Right lung (tissue), 5 donors: ENCODE measurements around the gene SP2. TPM values are rescaled to one million over a fixed set of nuclear protein-coding genes. Genes with fewer than 3 reads are reported as not detected.
"Not testable (repeated sequence)": the region's sequence is repeated elsewhere in the genome, so short reads cannot be mapped to it uniquely, and the experiment has no call there.

ENCODE experiments used
- DNase-seq, 2 donors: peaks; one replicate each; pipeline ENCODE4 v3.0.0-alpha.2; 2013
- polyA plus RNA-seq, 5 donors: library from polyadenylated mRNA; unstranded; fragments of 120-200 nt; gene quantifications; one replicate each; pipeline versions ENCODE4 v1.2.1 to v1.2.3, GENCODE V29; 2013; ENCODE audit warnings: inconsistent platforms in 1 of 5, low replicate concordance in 1 of 5; ENCODE audit not compliant: insufficient read length in 5 of 5, insufficient read depth in 1 of 5

Gene SP2
- polyA plus RNA-seq, 5 donors, result 19.9 to 24.5 (median 21.0) TPM

DNA sequence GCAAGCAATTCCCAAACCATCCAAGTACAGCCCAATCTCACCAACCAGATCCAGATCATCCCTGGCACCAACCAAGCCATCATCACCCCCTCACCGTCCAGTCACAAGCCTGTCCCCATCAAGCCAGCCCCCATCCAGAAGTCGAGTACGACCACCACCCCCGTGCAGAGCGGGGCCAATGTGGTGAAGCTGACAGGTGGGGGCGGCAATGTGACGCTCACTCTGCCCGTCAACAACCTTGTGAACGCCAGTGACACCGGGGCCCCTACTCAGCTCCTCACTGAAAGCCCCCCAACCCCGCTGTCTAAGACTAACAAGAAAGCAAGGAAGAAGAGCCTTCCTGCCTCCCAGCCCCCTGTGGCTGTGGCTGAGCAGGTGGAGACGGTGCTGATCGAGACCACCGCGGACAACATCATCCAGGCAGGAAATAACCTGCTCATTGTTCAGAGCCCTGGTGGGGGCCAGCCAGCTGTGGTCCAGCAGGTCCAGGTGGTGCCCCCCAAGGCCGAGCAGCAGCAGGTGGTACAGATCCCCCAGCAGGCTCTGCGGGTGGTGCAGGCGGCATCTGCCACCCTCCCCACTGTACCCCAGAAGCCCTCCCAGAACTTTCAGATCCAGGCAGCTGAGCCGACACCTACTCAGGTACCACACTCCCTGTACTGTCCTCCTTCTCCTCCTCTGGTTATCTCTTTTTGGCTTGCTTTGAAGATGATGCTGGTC, 20.6 kb downstream of the SP2 start:
- no peak for DNase-seq

DNA sequence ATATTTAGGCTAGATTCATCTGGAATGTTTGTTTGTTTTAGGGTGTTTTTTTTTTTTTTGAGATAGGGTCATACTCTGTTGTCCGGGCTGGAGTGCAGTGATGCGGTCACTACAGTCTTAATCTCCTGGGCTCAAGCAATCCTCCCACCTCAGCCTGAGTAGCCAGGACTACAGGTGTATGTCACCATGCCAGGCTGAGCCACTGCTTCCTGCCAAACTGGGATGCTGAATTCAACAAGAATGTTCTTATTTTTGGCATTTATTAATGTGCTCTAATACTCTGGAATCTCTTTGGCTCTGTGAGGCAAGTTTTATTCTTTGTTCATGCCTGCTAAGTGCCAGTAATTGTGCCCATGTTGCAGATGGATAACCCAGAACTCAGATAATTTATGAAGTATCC, 21.5 kb downstream of the SP2 start:
- no peak for DNase-seq

DNA sequence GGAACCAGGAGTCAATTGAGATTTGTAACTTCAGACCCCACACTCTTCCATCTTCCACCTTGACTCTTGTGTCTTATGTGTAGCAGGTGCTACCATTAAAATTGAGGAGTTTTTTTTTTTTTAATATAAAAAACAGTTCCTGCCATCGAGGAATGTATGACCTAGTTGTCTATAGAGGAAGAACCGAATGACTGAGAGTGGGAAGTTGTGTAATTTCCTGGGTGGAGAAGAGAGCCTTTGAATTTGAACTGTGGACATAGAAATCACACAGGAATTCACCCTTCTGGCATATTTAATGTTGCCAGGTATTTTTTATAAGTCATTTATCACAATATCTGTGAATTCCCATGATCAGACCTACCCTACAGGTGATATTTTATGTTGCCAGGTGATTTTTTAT, 22.0 kb downstream of the SP2 start:
- DNase-seq, result no peak

DNA sequence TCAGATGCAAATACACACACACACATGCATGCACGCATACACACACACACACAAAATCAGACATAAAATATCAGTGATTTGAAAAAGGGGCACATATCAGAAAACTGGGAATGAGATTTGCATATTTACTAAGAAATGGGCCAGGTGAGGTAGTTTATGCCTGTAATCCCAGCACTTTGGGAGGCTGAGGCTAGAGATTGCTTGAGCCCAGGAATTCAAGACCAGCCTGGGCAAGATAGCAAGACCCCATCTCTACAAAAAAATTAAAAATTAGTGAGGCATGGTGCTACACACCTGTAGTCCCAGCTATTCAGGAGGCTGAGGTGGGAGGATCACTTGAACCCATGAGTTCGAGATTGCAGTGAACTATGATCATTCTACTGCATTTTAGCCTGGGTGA, 23.0 kb downstream of the SP2 start:
- DNase-seq, result no peak

DNA sequence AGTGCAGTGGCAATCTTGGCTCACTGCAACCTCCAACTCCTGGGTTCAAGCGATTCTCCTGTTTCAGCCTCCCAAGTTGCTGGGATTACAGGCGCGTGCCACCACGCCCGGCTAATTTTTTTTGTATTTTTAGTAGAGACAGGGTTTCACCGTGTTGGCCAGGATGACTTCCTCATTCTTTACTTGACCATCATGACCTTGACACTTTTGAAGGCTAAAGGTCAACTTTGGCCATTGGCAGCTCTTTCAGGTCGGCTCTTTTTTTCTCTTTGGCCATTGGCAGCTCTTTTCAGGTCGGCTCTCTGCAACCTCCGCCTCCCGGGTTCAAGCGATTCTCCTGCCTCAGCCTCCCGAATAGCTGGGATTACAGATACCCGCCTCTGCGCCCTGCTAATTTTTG, 23.9 kb downstream of the SP2 start:
- not testable (repeated sequence) for DNase-seq

DNA sequence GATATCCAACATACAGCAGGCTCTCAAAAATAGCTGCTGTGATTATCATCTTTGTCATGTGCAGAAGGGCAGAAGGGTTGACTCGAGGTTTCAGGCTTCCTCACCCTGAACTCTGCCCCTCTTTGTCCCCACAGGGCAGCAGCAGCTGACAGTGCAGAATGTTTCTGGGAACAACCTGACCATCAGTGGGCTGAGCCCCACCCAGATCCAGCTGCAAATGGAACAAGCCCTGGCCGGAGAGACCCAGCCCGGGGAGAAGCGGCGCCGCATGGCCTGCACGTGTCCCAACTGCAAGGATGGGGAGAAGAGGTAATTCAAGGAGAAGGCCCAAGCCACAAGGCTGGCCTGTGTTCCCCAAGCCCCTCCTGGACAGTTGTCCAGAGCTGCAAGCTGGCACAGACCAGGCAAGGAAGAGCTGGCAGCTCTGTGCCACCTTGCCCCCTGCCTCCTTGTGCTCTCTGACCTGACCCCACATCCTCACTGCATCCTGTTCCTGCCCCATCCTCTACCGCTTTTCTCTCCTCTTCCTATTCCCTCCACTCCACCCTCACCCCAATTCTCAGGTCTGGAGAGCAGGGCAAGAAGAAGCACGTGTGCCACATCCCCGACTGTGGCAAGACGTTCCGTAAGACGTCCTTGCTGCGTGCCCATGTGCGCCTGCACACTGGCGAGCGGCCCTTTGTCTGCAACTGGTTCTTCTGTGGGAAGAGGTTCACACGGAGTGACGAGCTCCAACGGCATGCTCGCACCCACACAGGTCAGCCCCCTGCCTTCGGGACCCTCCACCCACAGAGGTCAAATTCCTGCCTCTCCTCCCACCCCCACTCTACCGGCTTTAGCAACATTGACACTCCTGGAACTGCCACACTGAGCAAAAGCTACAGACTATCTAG, 29.0 kb downstream of the SP2 start:
- DNase-seq, result no peak

DNA sequence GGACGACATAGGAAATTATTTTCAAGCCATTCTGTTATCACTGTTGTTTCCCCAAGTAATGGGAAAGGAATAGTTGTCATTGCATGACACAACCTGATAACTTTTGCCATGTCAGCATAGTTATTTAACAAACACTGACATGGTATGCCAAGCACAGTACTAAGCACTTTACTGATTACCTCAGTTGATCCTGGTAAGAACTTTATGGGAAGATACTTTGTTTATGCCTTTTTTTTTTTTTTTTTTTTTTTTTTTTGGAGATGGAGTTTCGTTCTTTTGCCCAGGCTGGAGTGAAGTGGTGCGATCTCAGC, 29.6 kb downstream of the SP2 start:
- no peak for DNase-seq

DNA sequence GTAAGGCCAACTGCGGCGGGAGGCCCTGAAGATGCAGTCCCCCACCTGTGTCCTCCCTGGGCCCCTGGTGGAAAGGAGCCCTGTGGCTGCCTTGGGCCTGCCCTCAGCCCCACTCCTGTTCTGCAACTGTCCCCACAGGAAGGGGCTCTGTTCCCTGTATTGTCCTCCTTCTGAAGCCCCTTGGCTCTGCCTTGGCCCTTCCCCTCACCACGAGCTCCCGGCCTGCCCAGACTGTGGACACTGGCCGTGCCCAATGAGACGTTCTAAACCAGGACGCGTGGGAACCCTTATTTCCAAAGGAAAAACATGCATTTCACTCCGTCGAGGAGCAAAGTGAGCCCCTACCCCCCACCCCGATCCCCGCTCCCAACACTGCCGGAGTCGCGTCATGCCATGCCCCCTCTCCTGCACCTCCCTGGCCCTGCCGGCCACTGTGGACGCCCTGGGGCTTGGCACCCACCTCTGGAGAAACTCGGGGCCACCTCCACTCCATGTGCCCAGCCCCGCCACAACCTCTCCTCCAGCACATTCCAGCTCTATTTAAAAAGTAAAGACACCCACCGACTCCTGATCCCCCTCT, 31.9 kb downstream of the SP2 start:
- DNase-seq, result no peak

DNA sequence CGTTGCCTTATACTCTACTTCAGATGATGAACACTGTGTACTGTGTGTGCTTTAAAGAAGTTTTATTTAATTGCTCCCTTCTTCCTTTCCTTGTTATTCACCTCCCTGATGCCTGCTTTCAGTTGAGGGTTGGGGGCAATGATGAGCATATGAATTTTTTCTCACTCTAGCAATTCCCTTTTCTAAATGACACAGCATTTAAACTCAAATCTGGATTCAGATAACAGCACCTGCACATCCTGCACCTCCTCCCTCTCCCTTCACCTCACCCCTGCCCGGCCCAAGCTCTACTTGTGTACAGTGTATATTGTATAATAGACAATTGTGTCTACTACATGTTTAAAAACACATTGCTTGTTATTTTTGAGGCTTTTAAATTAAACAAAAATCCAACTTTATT, 32.4 kb downstream of the SP2 start:
- DNase-seq, result no peak

DNA sequence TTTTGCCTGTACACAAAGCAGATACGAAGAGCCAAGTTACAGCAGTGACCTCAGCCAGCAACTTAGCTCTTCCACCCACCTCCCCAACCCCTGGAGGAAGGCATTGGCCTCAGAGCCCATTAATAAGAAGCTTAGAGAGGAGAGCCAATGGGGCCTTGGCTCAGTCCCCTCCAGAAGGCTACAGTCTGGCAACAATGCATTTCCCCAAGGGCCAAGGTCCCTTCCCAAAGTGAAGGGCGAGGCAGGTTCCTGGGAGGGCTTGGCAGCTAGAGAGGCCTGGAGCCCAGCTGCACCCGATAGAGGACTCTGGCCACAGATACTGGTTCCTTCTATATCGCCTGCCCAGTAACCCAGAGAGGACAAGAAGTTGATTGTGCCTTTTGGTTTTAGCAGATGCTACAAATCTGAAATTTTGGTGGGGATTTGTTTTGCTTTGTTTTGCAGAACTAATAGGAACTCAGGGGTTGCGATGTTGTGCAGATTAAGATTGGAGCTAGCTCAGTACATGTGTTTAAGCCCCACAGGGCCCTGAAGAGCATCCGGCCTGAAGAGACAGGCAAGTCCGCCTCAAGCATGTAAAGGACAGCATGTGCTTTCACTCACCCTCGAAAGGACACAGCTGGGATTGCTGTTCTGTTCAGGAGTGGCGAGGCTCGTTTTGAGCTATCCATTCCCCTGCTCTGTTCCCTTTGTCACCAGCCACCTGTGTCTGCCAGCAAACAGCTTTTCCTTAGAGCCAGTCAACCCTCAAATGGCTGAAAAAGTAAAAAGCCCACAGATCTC, 33.4 kb downstream of the SP2 start:
- no peak for DNase-seq

DNA sequence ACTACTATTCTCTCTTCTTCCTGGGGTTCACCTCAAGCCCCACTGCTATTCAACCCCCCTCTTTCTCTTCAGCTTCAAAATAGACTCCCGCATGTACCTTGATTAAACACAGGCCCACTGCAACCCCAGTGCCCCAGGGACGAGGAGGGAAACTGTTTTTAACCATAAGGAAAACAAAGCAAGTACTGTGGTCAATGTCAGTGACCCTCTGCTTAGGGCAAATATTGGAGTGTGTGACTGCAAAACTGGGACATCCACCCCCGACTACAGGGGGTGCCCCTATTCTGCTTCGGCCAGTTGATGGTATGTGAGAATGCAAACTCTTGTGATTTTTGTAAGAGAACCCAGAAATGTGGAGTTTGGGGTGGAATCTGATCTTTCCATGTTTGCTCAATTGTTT, 35.8 kb downstream of the SP2 start:
- DNase-seq, result no peak

DNA sequence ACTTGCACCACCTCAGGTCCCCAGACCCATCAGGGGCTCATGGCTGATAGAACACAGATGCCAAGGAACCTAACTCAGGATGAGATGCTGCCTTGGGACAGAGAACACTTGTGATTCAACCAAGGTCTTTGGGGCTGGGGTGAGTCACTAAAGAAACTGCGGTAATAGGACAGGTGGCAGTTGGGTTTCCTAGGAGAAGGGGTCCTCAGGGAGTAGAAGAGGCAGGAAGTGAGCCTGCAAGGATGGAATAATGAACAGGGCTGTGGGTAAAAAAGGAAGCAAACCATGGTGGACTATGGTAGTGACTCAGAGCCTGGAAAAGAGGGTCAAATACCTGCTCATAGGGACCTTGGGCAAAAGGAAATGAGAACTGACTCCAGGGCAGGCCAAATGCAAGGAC, 38.8 kb downstream of the SP2 start:
- DNase-seq, result no peak

DNA sequence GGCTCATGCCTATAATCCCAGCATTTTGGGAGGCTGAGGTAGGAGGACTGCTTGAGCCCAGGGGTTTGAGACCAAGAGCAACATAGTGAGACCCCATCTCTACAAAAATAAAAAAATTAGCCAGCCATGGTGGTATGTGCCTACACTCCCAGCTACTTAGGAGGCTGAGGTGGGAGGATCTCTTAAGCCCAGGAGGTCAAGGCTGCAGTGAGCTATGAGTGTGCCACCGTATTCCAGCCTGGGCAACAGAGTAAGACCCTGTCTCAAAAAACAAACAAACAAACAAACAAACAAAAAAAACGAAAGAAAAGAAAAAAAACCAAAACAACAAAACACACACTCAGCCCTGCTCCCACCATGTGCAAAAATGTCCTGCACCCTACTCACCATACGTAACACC, 39.4 kb downstream of the SP2 start:
- not testable (repeated sequence) for DNase-seq

DNA sequence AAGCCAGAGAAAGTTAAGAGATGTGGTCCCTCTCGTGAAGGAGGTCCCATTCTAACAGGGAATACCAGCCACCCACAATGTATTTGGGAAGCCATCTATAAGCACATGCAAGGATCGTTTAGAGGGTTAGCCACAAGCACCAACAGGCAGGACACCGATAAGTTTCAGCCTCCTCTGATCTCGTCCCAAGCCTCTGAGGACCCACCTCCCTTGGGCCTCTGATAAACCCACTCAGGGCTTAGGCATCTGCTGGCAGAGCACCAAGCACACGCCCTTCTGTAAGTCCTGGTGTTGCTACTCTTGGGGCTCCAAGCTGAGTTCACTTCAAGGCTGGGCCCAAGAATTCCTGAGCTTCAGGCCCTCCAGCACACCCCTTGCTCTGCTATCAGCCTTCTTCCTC, 39.9 kb downstream of the SP2 start:
- no peak for DNase-seq

DNA sequence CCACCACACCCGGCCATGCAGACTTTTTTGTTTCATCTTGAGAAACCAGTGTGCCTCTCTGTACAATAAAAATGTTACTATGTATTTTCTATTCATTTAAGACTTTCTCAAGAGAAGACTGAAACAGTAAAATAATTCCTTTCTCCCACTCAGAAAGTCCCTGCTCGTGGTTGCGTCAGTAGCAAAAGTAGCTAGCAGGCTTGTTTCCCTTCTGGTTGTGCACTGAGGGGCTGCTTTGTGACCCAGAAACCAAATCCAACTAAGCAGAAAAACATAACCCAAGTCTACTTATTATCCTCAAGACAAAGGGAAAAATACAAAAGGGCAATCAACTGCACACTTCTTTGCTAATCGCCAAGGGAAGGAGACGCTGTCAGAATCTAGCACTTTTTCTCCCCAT, 41.9 kb downstream of the SP2 start:
- DNase-seq, result no peak

DNA sequence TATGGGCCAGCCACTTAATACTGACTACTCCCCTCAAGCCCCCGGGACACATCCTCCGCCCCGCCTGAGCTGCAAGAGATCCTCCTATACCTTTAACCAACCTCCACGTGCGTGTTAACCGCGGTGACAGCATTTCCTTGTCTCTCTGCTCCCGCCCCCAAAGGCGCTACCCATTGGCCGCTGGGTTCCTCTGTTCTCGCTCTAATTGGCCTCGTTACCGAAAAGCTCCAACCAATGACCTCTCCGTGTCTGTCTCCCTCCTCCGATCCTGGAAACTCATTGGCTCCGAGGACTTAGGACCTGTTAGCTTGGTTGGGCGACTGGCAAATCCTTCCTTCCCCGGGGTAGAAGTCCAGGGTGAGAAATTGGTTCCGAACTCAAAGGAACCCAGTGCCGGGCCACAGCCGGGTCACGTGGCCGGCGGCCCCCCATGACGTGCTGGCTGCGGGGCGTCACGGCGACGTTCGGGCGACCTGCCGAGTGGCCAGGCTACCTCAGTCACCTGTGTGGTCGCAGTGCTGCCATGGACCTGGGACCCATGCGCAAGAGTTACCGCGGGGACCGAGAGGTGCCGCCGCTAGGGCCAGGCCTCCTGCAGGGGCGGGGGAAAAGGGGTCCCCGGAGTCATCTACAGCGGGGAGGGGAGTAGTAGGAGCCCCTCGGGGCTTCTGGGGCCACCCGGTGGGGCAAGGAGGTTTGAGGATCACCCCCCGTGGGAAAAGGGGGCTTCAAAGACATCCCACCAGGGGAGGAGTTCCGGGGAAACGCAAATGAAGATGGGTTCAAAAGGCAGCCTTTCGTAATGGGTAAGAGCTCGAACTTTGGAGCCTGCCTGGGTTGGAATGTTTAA, 45.4 kb downstream of the SP2 start, which contains the start of gene PNPO:
PNPO (plus strand) TSS at position 326 of the 850 bp plus-strand sequence; CDS start at position 431, 105 bp downstream.
- DNase-seq, result peak; percentile 85 to 89

DNA sequence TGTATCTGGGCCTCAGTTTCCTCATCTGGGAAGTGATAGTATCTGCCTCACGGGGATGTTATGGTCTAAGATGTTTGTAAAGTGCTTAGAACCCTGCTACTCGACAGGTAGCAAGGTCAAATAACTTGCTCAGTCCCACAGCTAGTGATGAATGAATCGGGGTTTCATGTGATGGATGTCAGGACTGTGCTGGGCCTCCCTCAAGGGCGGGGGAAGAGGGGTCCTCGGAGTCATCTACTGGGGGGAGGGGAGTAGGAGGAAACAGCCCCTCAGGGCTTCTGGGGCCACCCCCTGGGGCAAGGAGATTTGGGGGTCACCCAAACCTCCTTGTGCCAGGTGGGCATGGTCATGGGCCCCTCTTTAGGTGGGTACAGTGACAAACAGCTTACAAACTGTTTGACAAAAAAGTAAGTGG, 46.1 kb downstream of the SP2 start:
- no peak for DNase-seq

DNA sequence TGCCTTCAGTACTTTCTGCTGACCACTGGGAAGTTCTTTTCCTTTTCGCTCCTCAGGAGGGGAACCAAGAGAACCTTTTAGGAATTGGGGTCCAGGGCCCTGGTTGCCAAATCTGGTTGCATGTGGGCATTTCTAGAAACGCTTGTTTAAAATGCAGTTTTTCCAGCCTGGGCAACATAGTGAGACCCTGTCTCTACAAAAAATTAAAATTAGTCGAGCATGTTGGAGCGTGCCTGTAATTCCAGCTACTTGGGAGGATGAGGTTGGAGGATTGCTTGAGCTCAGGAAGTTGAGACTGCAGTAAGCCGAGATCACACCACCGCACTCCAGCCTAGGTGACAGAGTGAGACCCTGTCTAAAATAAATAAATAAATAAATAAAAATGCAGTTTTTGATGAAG, 46.5 kb downstream of the SP2 start:
- DNase-seq, result no peak

DNA sequence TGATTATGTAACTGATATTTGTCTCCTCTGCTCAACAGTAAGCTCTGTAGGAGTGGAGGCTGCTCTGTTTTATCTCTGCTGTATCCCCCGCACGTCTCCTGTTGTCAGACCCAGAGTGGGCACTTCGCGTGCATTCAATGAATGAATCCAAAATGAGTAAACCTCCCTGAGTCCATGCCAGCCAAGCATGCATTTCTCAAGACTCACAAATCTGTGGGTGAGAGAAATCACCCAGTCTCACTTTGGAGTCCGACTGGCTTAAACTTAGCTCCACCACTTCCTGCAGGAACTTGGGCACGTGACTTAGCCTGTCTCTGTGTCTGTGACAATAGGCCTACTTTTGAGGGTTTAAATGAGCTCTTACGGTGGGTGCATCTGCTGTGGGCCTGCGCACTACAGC, 49.0 kb downstream of the SP2 start:
- DNase-seq, result no peak

DNA sequence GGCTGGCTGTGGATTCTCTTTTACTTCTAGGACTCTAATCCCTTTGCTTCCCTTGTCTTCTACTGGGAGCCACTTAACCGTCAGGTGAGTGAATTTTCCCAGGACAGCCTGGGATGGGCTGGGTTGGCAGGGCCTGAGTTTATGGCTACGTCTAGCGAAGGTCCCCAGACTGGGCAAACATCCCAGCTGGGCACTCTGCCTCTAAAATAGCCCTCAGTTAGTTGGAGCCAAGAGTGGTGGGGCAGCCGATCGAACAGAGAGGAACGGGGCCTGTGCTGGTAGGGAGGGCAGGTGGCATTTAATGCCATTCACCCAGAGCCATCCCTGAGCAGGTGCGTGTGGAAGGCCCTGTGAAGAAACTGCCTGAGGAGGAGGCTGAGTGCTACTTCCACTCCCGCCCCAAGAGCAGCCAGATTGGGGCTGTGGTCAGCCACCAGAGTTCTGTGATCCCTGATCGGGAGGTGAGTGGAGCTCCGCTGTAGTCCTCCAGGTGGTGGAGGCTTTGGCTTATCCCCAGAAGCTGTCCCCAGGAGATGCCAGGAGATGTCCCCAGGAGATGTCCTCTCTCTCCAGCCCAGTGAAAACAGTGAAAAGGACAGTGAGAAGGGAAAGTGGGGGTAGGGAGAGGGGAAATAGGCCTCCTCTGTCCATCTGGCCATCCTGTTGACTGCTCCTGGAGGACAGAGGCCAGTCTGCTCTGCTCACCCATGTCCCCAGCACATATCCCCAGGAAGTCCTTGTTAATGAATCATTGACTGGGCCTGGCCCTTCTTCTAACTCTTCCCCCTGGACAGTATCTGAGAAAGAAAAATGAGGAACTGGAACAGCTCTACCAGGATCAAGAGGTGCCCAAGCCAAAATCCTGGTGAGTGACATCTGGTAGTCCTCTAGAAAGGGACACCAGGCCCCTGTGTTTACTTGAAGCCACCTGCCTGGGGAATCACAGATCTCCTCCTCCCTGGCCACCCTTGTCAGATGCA, 49.8 kb downstream of the SP2 start:
- no peak for DNase-seq
